ENCODE results near the gene JMJD1C. TPM values are rescaled to one million over a fixed set of nuclear protein-coding genes. Genes with fewer than 3 reads are reported as not detected.
A peak's percentile ranks its signal among the peaks of the same experiment; 100 is the strongest.

The JMJD1C gene
- total RNA-seq, 4 donors from 2014 or later: 127 to 330 (median 208) TPM

- Histone ChIP-seq H3K9me3 (no peaks in the 10 kb centered on the region), H3K4me3 (peak within 1 kb of the TSS; percentile 88 to 93), H3K27me3 (no peaks in the 10 kb centered on the region), H3K4me1 (peaks cover 0 to 11% of the 10 kb centered on the region in 2 donors), H3K36me3 (no peaks in the 10 kb centered on the region), H3K27ac (peak within 1 kb of the TSS; percentile 85 to 87)
- TF ChIP-seq POLR2A (IDR thresholded peaks at IDR 0.05) (peak; percentile 84 to 95), CTCF (IDR thresholded peaks at IDR 0.05) (peak in 1 of 4 experiments; percentile 14)
- intact Hi-C loops (cut with DNase I; ENCODE audit: low total_unique reads): no loop called here
- peak; percentile 97 for DNase-seq
Observed at GRCh38 chr10:63133056-63133820, 332.5 kb downstream of the JMJD1C start, which contains the start of gene NRBF2. Gene NRBF2 (plus strand): TSS chr10:63133328. CDS start chr10:63133471, 143 bp downstream.

- peak overlapping the region; percentile 88 to 93 for H3K4me3 ChIP-seq
- no peaks in the 10 kb centered on the region for H3K36me3 ChIP-seq
- DNase-seq: no peak
- H3K27ac ChIP-seq: peak overlapping the region; percentile 85 to 87
- H3K27me3 ChIP-seq: no peaks in the 10 kb centered on the region
- TF ChIP-seq POLR2A (IDR thresholded peaks at IDR 0.05) (no peak), CTCF (IDR thresholded peaks at IDR 0.05) (no peak)
- H3K4me1 ChIP-seq: peaks cover 0 to 11% of the 10 kb centered on the region in 2 donors
- intact Hi-C loops (cut with DNase I; ENCODE audit: low total_unique reads): no loop called here
- H3K9me3 ChIP-seq: no peaks in the 10 kb centered on the region
Observed at GRCh38 chr10:63132651-63133055, 333.1 kb downstream of the JMJD1C start.

- no peaks in the 10 kb centered on the region for H3K36me3 ChIP-seq
- no peak overlapping the region for H3K27ac ChIP-seq
- no peaks in the 10 kb centered on the region for H3K27me3 ChIP-seq
- H3K4me1 ChIP-seq: peaks cover 0 to 7% of the 10 kb centered on the region in 2 donors
- no peaks in the 10 kb centered on the region for H3K9me3 ChIP-seq
- no peak overlapping the region for H3K4me3 ChIP-seq
- no peak for TF ChIP-seq POLR2A (IDR thresholded peaks at IDR 0.05)
- no peak for TF ChIP-seq CTCF (IDR thresholded peaks at IDR 0.05)
- intact Hi-C loops (cut with DNase I; ENCODE audit: low total_unique reads): no loop called here
- no peak for DNase-seq
Observed at GRCh38 chr10:63129888-63130287, 335.9 kb downstream of the JMJD1C start.

- no peaks in the 10 kb centered on the region for H3K27me3 ChIP-seq
- H3K36me3 ChIP-seq: no peaks in the 10 kb centered on the region
- TF ChIP-seq CTCF (IDR thresholded peaks at IDR 0.05): no peak
- no peak for TF ChIP-seq POLR2A (IDR thresholded peaks at IDR 0.05)
- DNase-seq: no peak
- H3K4me3 ChIP-seq: no peak overlapping the region
- intact Hi-C loops (cut with DNase I; ENCODE audit: low total_unique reads): no loop called here
- H3K9me3 ChIP-seq: no peaks in the 10 kb centered on the region
- H3K4me1 ChIP-seq: no peaks in the 10 kb centered on the region
- H3K27ac ChIP-seq: no peak overlapping the region
Observed at GRCh38 chr10:63128443-63128842, 337.3 kb downstream of the JMJD1C start.

GRCh38 chr10:63125459-63125858, 340.3 kb downstream of the JMJD1C start:
- Histone ChIP-seq H3K36me3 (no peaks in the 10 kb centered on the region), H3K27ac (no peak overlapping the region), H3K27me3 (no peaks in the 10 kb centered on the region), H3K4me1 (no peaks in the 10 kb centered on the region), H3K4me3 (no peak overlapping the region), H3K9me3 (no peaks in the 10 kb centered on the region)
- no peak for TF ChIP-seq CTCF (IDR thresholded peaks at IDR 0.05)
- no peak for TF ChIP-seq POLR2A (IDR thresholded peaks at IDR 0.05)
- DNase-seq: no peak
- intact Hi-C loops (cut with DNase I; ENCODE audit: low total_unique reads): no loop called here
